ENCODE data around the gene TSPAN14.

GRCh38 chr10:80526742-80527141 lies 72.6 kb downstream of the TSPAN14 start:
- TF ChIP-seq POLR2A (IDR thresholded peaks at IDR 0.05; ENCODE audit: low read length) (no peak), GATA1 (IDR thresholded peaks at IDR 0.05; ENCODE audit: low read depth, low read length) (no peak)
